Gastrocnemius medialis (tissue), 4 donors: ENCODE measurements around the gene IKZF3.

Experiments
- CTCF ChIP-seq, 5 experiments: fragments of 450-650 bp in 3 of 5; fragments of 200-600 bp in 2 of 5; sonication (generic) in 2 of 5; IDR thresholded peaks in 4 of 5; conservative IDR thresholded peaks in 1 of 5; 1 replicate in 4 of 5; 2 replicates in 1 of 5; pipeline ENCODE4 v1.5.1; 2016 to 2019; ENCODE audit warnings: antibody characterized with exemption in 5 of 5, mild to moderate bottlenecking in 3 of 5, moderate library complexity in 3 of 5
- POLR2A ChIP-seq, 2 donors: fragments of 450-650 bp; IDR thresholded peaks; one replicate each; pipeline ENCODE4 v1.6.1; 2017; ENCODE audit warnings: antibody characterized with exemption in 2 of 2, mild to moderate bottlenecking in 2 of 2, moderate library complexity in 2 of 2

- TF ChIP-seq CTCF (IDR thresholded peaks at IDR 0.05 in 4 of 5, conservative IDR thresholded peaks at IDR 0.05 in 1 of 5) (no peak), POLR2A (IDR thresholded peaks at IDR 0.05) (no peak)
Observed at GRCh38 chr17:39867880-39868553, 3.9 kb upstream of the IKZF3 start, which contains the start of gene ZPBP2.
